IMR-90 (cell line): ENCODE results near the gene ZNRD2. TPM values are rescaled to one million over a fixed set of nuclear protein-coding genes. Genes with fewer than 3 reads are reported as not detected.

Source experiments
- ATAC-seq: fragments of 200-7000 bp; cut with Tn5 transposase; 2 replicates; pipeline ENCODE4 v1.9.1; 2020; ENCODE audit warnings: low read depth, mild to moderate bottlenecking, moderate library complexity
- BruUV-seq: library from RNA; stranded (reverse); fragments of 400-500 nt; replicated peaks from 2 replicates; lab custom pipeline; 2021; lab: Mats Ljungman, UMichigan
- CTCF ChIA-PET: fragments of 300-600 bp; formaldehyde crosslinking; extraction: SDS; loops from one replicate; lab custom pipeline; 2021; ENCODE audit warnings: antibody characterized with exemption; lab: Yijun Ruan, JAX
- POLR2A ChIA-PET: fragments of 300-600 bp; sonication (Branson Sonifier 250); formaldehyde crosslinking; loops from one replicate; lab custom pipeline; 2022; ENCODE audit warnings: antibody characterized with exemption; ENCODE audit not compliant: unreplicated experiment; lab: Charles Lee
- DNase-seq: peaks from one replicate; pipeline ENCODE4 v3.0.0; 2013
- H2AFZ ChIP-seq: replicated peaks from 2 replicates; pipeline ENCODE3; 2013; ENCODE audit warnings: low read length, mild to moderate bottlenecking; ENCODE audit not compliant: poor library complexity
- H2AK5ac ChIP-seq: 2 replicates; pipeline ENCODE4 v1.6.1; 2013; ENCODE audit warnings: low read depth, low read length, inconsistent platforms
- H2AK9ac ChIP-seq: replicated peaks from 2 replicates; pipeline ENCODE3; 2013; ENCODE audit warnings: mild to moderate bottlenecking, low read depth, low read length, moderate library complexity; ENCODE audit not compliant: poor library complexity
- H2BK120ac ChIP-seq: 2 replicates; pipeline ENCODE4 v1.6.1; 2013; ENCODE audit warnings: low read depth, low read length, inconsistent platforms
- H2BK15ac ChIP-seq: 3 replicates; pipeline ENCODE4 v1.6.1; 2013; ENCODE audit warnings: low read depth, low read length, inconsistent platforms
- H2BK20ac ChIP-seq: 2 replicates; pipeline ENCODE4 v1.6.1; 2013; ENCODE audit warnings: low read depth, mild to moderate bottlenecking, inconsistent platforms, low read length, moderate library complexity
- H2BK5ac ChIP-seq: 2 replicates; pipeline ENCODE4 v1.6.1; 2013; ENCODE audit warnings: mild to moderate bottlenecking, low read depth, low read length, inconsistent platforms; ENCODE audit not compliant: poor library complexity, severe bottlenecking
- H3K14ac ChIP-seq: replicated peaks from 2 replicates; pipeline ENCODE4 v1.6.1; 2013; ENCODE audit warnings: low read depth, low read length, inconsistent platforms
- H3K18ac ChIP-seq: 2 replicates; pipeline ENCODE4 v1.6.1; 2013; ENCODE audit warnings: low read depth, low read length, control low read depth
- H3K23ac ChIP-seq: 2 replicates; pipeline ENCODE4 v1.6.1; 2013; ENCODE audit warnings: low read depth, low read length, inconsistent platforms
- H3K27ac ChIP-seq: 2 replicates; pipeline ENCODE4 v1.5.1; 2013; ENCODE audit warnings: mild to moderate bottlenecking, control low read depth, low read length; ENCODE audit not compliant: insufficient read depth
- H3K27me3 ChIP-seq: 2 replicates; pipeline ENCODE4 v1.6.1; 2013; ENCODE audit warnings: low read length; ENCODE audit not compliant: control insufficient read depth, insufficient read depth
- H3K36me3 ChIP-seq: 2 replicates; pipeline ENCODE4 v1.6.1; 2013; ENCODE audit warnings: low read length, mixed read lengths; ENCODE audit not compliant: control insufficient read depth, insufficient read depth
- H3K4ac ChIP-seq: 2 replicates; pipeline ENCODE4 v1.6.1; 2013; ENCODE audit warnings: low read depth, low read length, inconsistent platforms
- H3K4me1 ChIP-seq: 2 replicates; pipeline ENCODE4 v1.6.1; 2013; ENCODE audit warnings: low read length, mixed read lengths; ENCODE audit not compliant: control insufficient read depth, insufficient read depth
- H3K4me2 ChIP-seq: 2 replicates; pipeline ENCODE4 v1.6.1; 2013; ENCODE audit warnings: low read depth, mild to moderate bottlenecking, control low read depth, low read length, moderate library complexity
- H3K4me3 ChIP-seq: 2 replicates; pipeline ENCODE4 v1.5.1; 2013; ENCODE audit warnings: low read depth, mild to moderate bottlenecking, control low read depth, low read length, moderate library complexity; ENCODE audit not compliant: insufficient read depth
- H3K56ac ChIP-seq: 2 replicates; pipeline ENCODE4 v1.6.1; 2013; ENCODE audit warnings: low read length, inconsistent platforms; ENCODE audit not compliant: insufficient read depth; ENCODE audit errors: extremely low read depth
- H3K79me1 ChIP-seq, 2 experiments: 2 replicates each; pipeline ENCODE4 v1.6.1; 2013; ENCODE audit warnings: low read length in 2 of 2, inconsistent platforms in 1 of 2, low read depth in 1 of 2
- H3K9ac ChIP-seq: 2 replicates; pipeline ENCODE4 v1.6.1; 2013; ENCODE audit warnings: low read depth, low read length, control low read depth
- H3K9me1 ChIP-seq: 2 replicates; pipeline ENCODE4 v1.6.1; 2013; ENCODE audit warnings: low read length, inconsistent platforms; ENCODE audit not compliant: insufficient read depth
- H3K9me3 ChIP-seq: 2 replicates; pipeline ENCODE4 v1.6.1; 2013; ENCODE audit warnings: low read length; ENCODE audit not compliant: control insufficient read depth, insufficient read depth
- H4K20me1 ChIP-seq: 2 replicates; pipeline ENCODE4 v1.6.1; 2013; ENCODE audit warnings: low read length, inconsistent platforms; ENCODE audit not compliant: insufficient read depth
- H4K5ac ChIP-seq: 2 replicates; pipeline ENCODE4 v1.6.1; 2013; ENCODE audit warnings: mild to moderate bottlenecking, low read depth, low read length, control low read depth
- H4K8ac ChIP-seq, 2 experiments: 2 replicates each; pipeline ENCODE4 v1.6.1; 2013; ENCODE audit warnings: low read depth in 2 of 2, low read length in 2 of 2, control low read depth in 1 of 2, inconsistent platforms in 1 of 2
- H4K91ac ChIP-seq: 2 replicates; pipeline ENCODE4 v1.6.1; 2013; ENCODE audit warnings: low read depth, low read length, inconsistent platforms; ENCODE audit not compliant: insufficient read depth
- MAZ ChIP-seq: IDR thresholded peaks from 2 replicates; pipeline ENCODE4 v1.6.1; 2012; ENCODE audit warnings: low read depth, mild to moderate bottlenecking, low read length, improper control_type of control experiment, moderate library complexity, borderline replicate concordance
- USF2 ChIP-seq: fragments of 150-350 bp; IDR thresholded peaks from 2 replicates; pipeline ENCODE4 v1.6.1; 2017; ENCODE audit warnings: mild to moderate bottlenecking, antibody characterized with exemption, low read length, low read depth
- WGBS, 2 experiments: methylation state at CpG; one replicate each; pipeline versions ENCODE4 v1.1.5 to v1.1.7; 2013; ENCODE audit warnings: missing lambda C conversion rate in 2 of 2; ENCODE audit not compliant: insufficient read length in 1 of 2; ENCODE audit errors: extremely low coverage in 2 of 2; 5-methylcytosine and 5-hydroxymethylcytosine counted together
- dilution Hi-C: fragments of 300-500 bp; cut with HindIII; formaldehyde crosslinking; loops from one replicate; pipeline ENCODE4 v1.14.3; 2018; ENCODE audit warnings: low sequenced_read_pairs; ENCODE audit not compliant: unreplicated experiment
- in situ Hi-C: fragments of 300-500 bp; cut with MboI; formaldehyde crosslinking; loops from 3 replicates; pipeline ENCODE4 v1.14.3; 2019; ENCODE audit warnings: low sequenced_read_pairs, inconsistent platforms, mixed read lengths
- intact Hi-C: fragments of 100-400 bp; cut with micrococcal nuclease; formaldehyde crosslinking; loops from 2 replicates; pipeline ENCODE4 v1.10.0; 2022
- polyA plus RNA-seq, 3 experiments: library from polyadenylated mRNA; depleted of rRNA; stranded (reverse); fragments of >200 nt; gene quantifications; 2 replicates each; pipeline ENCODE4 v1.2.3, GENCODE V29; 2012; ENCODE audit warnings: low replicate concordance in 1 of 3
- total RNA-seq: library from RNA; depleted of rRNA; stranded (reverse); fragments of >200 nt; gene quantifications from 2 replicates; pipeline ENCODE4 v1.2.3, GENCODE V29; 2012

ZNRD2 gene
- total and polyA plus RNA-seq, 2 of the 4 experiments (the other 2 are of a cell fraction), result 75.6 to 90.3 TPM

- ATAC-seq (peak; percentile 16), DNase-seq (no peak)
- peaks cover 26% of the 10 kb centered on the region for H4K20me1 ChIP-seq
- in situ Hi-C loops, result no loop called here
- H2BK5ac ChIP-seq, result peak overlapping the region; percentile 61
- H3K4me3 ChIP-seq, result peak overlapping the region; percentile 56
- peak overlapping the region; percentile 85 for H3K9ac ChIP-seq
- H3K56ac ChIP-seq, result peak overlapping the region; percentile 73
- peak overlapping the region; percentile 41; the same call in 1 of the 2 replicates for H3K23ac ChIP-seq
- peak overlapping the region; percentile 93 for H3K4me2 ChIP-seq
- no peak overlapping the region for H4K5ac ChIP-seq
- peak overlapping the region in 1 of 2 experiments; percentile 75; a peak in 1 of 4 replicates for H4K8ac ChIP-seq
- ChIA-PET POLR2A (interaction anchor here (1.0 kb wide), 2 partner anchors 108 to 116 kb away, joined by 3 to 4 read pairs; no protein-coding TSS in a partner anchor), CTCF (no interaction called here)
- no peaks in the 10 kb centered on the region for H3K9me3 ChIP-seq
- H3K79me1 ChIP-seq, result peaks cover 7 to 65% of the 10 kb centered on the region in 2 experiments
- H3K4ac ChIP-seq, result peak overlapping the region; percentile 64
- H3K18ac ChIP-seq, result no peak overlapping the region
- dilution Hi-C loops, result no loop called here
- TF ChIP-seq MAZ (peak; percentile 27; the same call in 1 of the 2 replicates), USF2 (no peak)
- H3K4me1 ChIP-seq, result peaks cover 19% of the 10 kb centered on the region
- H3K36me3 ChIP-seq, result peaks cover 30% of the 10 kb centered on the region; the same call in 1 of the 2 replicates
- no peak overlapping the region for H2BK15ac ChIP-seq
- no peak overlapping the region for H2BK120ac ChIP-seq
- WGBS, 2 experiments, result 1% methylated on average over 12 of the region's 50 CpGs; no CpG with 5 or more reads in 1 of the 2 experiments
- peak overlapping the region; percentile 34; the same call in 1 of the 2 replicates for H4K91ac ChIP-seq
- H2AFZ ChIP-seq, result peak overlapping the region; percentile 91
- peak overlapping the region; percentile 99 for H2AK9ac ChIP-seq
- no peak overlapping the region for H2BK20ac ChIP-seq
- H3K9me1 ChIP-seq, result 0 out of 2 replicates have a peak, but pooled peaks cover 9% of the 10 kb centered on the region
- BruUV-seq, result no TSS peak
- peak overlapping the region; percentile 49; the same call in 1 of the 2 replicates for H2AK5ac ChIP-seq
- H3K27ac ChIP-seq, result peak overlapping the region; percentile 69
- intact Hi-C loops, result no loop called here
- no peaks in the 10 kb centered on the region for H3K27me3 ChIP-seq
- H3K14ac ChIP-seq, result peak overlapping the region; percentile 68
These were observed 45.8 kb downstream of the ZNRD2 start for GRCh38 chr11:65615950-65616574.
